ENCODE data around the gene PRKCE.

GRCh38 chr2:45923701-45924100 is 272.2 kb downstream of the PRKCE start:
- no peak for TF ChIP-seq CTCF (conservative IDR thresholded peaks at IDR 0.05; ENCODE audit: low read length)
- no peak for TF ChIP-seq EZH2phosphoT487 (IDR thresholded peaks at IDR 0.05; ENCODE audit: borderline replicate concordance, low read depth, low read length)

Data from OCI-LY7 (cell line).